ENCODE data around the gene ITPKC.

GRCh38 chr19:40786060-40787037 is 69.4 kb downstream of the ITPKC start:
- TF ChIP-seq TBL1XR1 (IDR thresholded peaks at IDR 0.05; ENCODE audit: low read length in 2 of 2) (no peak), CTCF (IDR thresholded peaks at IDR 0.05 in 2 of 3, conservative IDR thresholded peaks at IDR 0.05 in 1 of 3; ENCODE audit: insufficient read depth in 2 of 3, low read depth in 1 of 3, low read length in 3 of 3) (no peak), CEBPB (tag; IDR thresholded peaks at IDR 0.05) (no peak), USF2 (CRISPR knock-in tag; IDR thresholded peaks at IDR 0.05) (no peak), ZNF431 (CRISPR knock-in tag; IDR thresholded peaks at IDR 0.05) (no peak), FOXK1 (CRISPR knock-in tag; IDR thresholded peaks at IDR 0.05; ENCODE audit: borderline replicate concordance) (no peak), JUND (IDR thresholded peaks at IDR 0.05; ENCODE audit: borderline replicate concordance, low read depth, low read length) (no peak), JUND (tag; IDR thresholded peaks at IDR 0.05; ENCODE audit: borderline replicate concordance, low read depth, low read length) (no peak), KDM5B (IDR thresholded peaks at IDR 0.05; ENCODE audit: insufficient replicate concordance, low read depth, low read length) (no peak), HOMEZ (CRISPR knock-in tag; IDR thresholded peaks at IDR 0.05) (no peak), STAT6 (CRISPR knock-in tag; IDR thresholded peaks at IDR 0.05) (no peak), ZNF778 (CRISPR knock-in tag; IDR thresholded peaks at IDR 0.05) (no peak), ELF4 (CRISPR knock-in tag; IDR thresholded peaks at IDR 0.05) (no peak)
